ENCODE measurements around the gene RERGL.
"Not testable (repeated sequence)": the region's sequence is repeated elsewhere in the genome, so short reads cannot be mapped to it uniquely, and the experiment has no call there.

The RERGL gene

DNA sequence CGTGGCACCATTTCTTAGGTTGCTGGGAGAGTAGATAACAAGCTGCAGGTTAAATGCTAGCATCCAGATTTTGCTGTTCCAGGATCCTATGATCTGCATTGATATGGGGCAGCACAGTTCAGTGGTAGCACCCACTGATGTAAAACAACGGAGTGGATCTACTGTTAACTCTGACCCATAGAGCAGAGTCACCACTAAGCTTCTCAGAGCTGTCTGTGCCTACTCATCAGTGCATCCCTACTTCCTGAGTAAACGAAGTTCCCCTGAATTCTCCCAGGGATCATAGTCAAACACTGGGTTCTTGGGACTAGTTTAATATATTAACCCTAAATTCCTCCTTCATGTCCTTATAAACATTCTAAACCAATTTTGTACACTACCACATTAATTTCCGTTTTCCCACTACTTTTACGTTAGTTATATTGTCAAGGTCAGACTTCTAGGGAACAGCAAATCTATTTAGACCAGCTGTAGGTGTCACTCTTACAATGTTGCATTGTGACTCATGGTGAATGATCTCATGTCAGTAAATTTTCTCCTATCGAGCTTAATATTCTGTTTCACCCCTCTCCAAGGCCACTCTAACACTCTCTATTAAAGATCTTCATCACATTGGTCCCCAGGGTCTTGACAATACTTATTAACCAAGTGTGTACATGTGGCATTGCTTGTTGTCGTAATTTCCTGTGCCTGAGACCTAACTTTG is 10.3 kb downstream of the RERGL start:
- Histone ChIP-seq H3K4me3 (ENCODE audit: low read depth, low read length) (no peak overlapping the region), H3K9ac (ENCODE audit: low read length) (no peak overlapping the region), H3K9me3 (ENCODE audit: control insufficient read depth, insufficient read depth, low read depth, low read length) (no peaks in the 10 kb centered on the region), H3K4me1 (ENCODE audit: control insufficient read depth, insufficient read depth, low read length) (no peaks in the 10 kb centered on the region), H3K27me3 (ENCODE audit: control insufficient read depth, insufficient read depth, low read length) (no peaks in the 10 kb centered on the region), H3K36me3 (ENCODE audit: control insufficient read depth, insufficient read depth, low read length) (no peaks in the 10 kb centered on the region), H3K27ac (ENCODE audit: low read depth, low read length) (no peak overlapping the region)

DNA sequence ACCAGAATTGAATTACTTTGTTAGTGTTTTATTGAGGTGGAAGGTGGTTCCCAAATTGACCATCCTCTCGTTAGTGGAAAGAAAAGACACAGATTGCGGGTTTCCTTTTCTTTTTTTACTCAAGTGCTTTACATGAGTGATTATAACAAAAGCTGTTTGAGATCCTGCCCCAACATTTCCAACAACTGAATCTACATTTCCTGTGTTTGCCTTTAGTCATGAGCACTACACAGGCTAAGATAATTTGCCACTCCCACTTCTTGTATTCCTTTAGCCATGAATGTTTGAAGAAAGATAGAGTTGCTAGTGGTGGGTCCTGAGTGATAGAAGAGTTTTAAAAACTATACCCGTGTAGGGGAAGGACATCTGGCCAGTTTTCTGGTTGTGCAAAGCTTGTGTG is 16.0 kb downstream of the RERGL start:
- no peak overlapping the region for H3K4me3 ChIP-seq (ENCODE audit: low read depth, low read length)
- peaks cover 4% of the 10 kb centered on the region; the same call in 1 of the 2 replicates for H3K4me1 ChIP-seq (ENCODE audit: control insufficient read depth, insufficient read depth, low read length)
- no peaks in the 10 kb centered on the region for H3K36me3 ChIP-seq (ENCODE audit: control insufficient read depth, insufficient read depth, low read length)
- no peaks in the 10 kb centered on the region for H3K9me3 ChIP-seq (ENCODE audit: control insufficient read depth, insufficient read depth, low read depth, low read length)
- H3K27ac ChIP-seq (ENCODE audit: low read depth, low read length), result no peak overlapping the region
- no peak overlapping the region for H3K9ac ChIP-seq (ENCODE audit: low read length)
- no peaks in the 10 kb centered on the region for H3K27me3 ChIP-seq (ENCODE audit: control insufficient read depth, insufficient read depth, low read length)

DNA sequence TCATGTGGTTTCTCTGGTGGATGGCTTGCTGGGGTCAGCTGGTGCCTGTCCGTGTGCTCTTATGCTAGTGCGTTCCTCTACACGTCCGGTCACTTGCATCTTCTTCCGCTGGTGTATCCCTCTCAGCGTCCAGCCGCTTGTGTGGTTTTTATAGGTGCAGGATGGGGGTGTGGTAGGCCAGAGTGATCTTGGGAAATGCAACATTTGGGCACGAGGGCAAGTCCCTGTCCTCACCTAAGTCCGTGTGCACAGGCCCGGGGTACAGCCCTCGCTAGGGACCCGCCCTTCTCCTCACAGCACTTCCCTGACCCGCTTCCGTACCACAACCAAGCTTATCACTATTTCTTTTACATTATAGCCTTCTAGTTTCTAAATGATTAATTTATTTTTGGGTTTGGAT is 17.3 kb downstream of the RERGL start:
- Histone ChIP-seq H3K4me3 (ENCODE audit: low read depth, low read length) (no peak overlapping the region), H3K27ac (ENCODE audit: low read depth, low read length) (no peak overlapping the region), H3K27me3 (ENCODE audit: control insufficient read depth, insufficient read depth, low read length) (no peaks in the 10 kb centered on the region), H3K9ac (ENCODE audit: low read length) (no peak overlapping the region), H3K36me3 (ENCODE audit: control insufficient read depth, insufficient read depth, low read length) (no peaks in the 10 kb centered on the region), H3K9me3 (ENCODE audit: control insufficient read depth, insufficient read depth, low read depth, low read length) (no peaks in the 10 kb centered on the region), H3K4me1 (ENCODE audit: control insufficient read depth, insufficient read depth, low read length) (peaks cover 13% of the 10 kb centered on the region; the same call in 1 of the 2 replicates)

DNA sequence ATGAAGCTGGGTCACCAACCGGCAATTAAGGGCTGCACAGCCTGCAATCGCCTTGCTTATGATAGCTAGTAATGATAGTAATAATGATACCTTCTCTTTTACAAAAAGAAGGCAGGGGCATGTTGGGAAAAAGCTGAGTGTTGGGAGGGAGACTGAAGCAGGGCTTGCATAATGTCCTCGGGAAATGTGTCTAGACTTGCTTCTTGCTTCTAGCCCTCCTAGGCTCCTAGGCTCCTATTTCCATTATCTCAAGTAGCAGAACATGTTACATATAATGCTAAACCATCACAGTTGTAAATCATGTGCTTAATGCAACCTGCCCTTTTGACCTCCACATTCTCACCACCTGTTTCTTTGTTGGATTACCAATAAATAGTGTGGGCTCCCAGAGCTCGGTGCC is 18.7 kb downstream of the RERGL start:
- Histone ChIP-seq H3K9ac (ENCODE audit: low read length) (no peak overlapping the region), H3K36me3 (ENCODE audit: control insufficient read depth, insufficient read depth, low read length) (no peaks in the 10 kb centered on the region), H3K4me1 (ENCODE audit: control insufficient read depth, insufficient read depth, low read length) (peaks cover 18% of the 10 kb centered on the region; the same call in 1 of the 2 replicates), H3K27me3 (ENCODE audit: control insufficient read depth, insufficient read depth, low read length) (no peaks in the 10 kb centered on the region), H3K27ac (ENCODE audit: low read depth, low read length) (no peak overlapping the region), H3K9me3 (ENCODE audit: control insufficient read depth, insufficient read depth, low read depth, low read length) (no peaks in the 10 kb centered on the region), H3K4me3 (ENCODE audit: low read depth, low read length) (no peak overlapping the region)

DNA sequence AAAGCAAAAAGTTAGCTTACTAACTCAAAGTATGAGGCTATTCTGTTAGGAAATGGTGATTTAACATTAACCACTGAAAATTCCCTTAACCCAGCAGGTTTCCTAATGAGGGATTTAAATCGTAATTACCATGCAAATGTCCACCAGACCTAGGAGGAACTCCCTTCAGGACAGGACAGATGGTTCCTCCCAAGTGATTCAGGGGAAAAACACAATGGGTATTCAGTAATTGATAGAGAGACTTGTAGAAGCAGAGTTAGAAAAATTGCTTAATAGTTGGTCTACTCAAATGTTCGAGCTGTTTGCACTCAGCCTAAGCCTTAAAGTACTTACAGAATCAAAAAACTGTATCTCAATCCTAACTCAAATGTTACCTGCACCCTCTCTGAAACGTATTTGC is 21.6 kb downstream of the RERGL start:
- no peak overlapping the region for H3K4me3 ChIP-seq (ENCODE audit: low read depth, low read length)
- H3K9ac ChIP-seq (ENCODE audit: low read length), result no peak overlapping the region
- H3K9me3 ChIP-seq (ENCODE audit: control insufficient read depth, insufficient read depth, low read depth, low read length), result no peaks in the 10 kb centered on the region
- peaks cover 14% of the 10 kb centered on the region; the same call in 1 of the 2 replicates for H3K4me1 ChIP-seq (ENCODE audit: control insufficient read depth, insufficient read depth, low read length)
- H3K27me3 ChIP-seq (ENCODE audit: control insufficient read depth, insufficient read depth, low read length), result no peaks in the 10 kb centered on the region
- no peak overlapping the region for H3K27ac ChIP-seq (ENCODE audit: low read depth, low read length)
- H3K36me3 ChIP-seq (ENCODE audit: control insufficient read depth, insufficient read depth, low read length), result no peaks in the 10 kb centered on the region

DNA sequence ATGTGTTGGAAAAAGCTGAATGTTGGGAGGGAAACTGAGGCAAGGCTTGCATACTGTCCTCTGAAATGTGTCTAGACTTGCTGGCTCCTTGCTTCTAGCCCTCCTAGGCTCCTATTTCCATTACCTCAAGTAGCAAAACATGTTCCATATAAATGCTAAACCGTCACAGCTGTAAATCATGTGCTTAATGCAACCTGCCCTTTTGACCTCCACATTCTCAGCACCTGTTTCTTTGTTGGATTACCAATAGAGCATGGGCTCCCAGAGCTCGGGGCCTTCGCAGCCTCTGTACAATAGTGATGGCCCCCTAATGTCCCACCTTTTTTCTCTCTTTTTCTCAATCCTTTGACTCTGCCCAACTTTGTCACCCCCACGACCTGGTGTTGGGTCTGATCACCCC is 23.3 kb downstream of the RERGL start:
- peaks cover 14% of the 10 kb centered on the region; the same call in 1 of the 2 replicates for H3K4me1 ChIP-seq (ENCODE audit: control insufficient read depth, insufficient read depth, low read length)
- no peaks in the 10 kb centered on the region for H3K36me3 ChIP-seq (ENCODE audit: control insufficient read depth, insufficient read depth, low read length)
- no peak overlapping the region for H3K27ac ChIP-seq (ENCODE audit: low read depth, low read length)
- H3K27me3 ChIP-seq (ENCODE audit: control insufficient read depth, insufficient read depth, low read length), result no peaks in the 10 kb centered on the region
- H3K9ac ChIP-seq (ENCODE audit: low read length), result no peak overlapping the region
- no peak overlapping the region for H3K4me3 ChIP-seq (ENCODE audit: low read depth, low read length)
- H3K9me3 ChIP-seq (ENCODE audit: control insufficient read depth, insufficient read depth, low read depth, low read length), result peaks cover 6% of the 10 kb centered on the region

DNA sequence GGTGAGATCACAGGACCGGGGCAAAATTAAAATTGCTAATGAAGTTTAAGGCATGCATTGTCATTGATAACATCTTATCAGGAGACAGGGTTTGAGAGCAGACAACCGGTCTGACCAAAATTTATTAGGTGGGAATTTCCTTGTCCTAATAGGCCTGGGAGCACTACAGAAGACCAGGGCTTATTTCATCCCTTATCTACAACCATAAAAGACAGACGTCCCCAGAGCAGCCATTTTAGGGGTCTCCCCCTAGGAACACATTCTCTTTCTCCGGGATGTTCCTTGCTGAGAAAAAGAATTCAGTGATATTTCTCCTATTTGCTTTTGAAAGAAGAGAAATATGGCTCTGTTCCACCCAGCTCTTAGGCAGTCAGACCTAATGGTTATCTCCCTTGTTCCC is 27.1 kb downstream of the RERGL start:
- H3K4me3 ChIP-seq (ENCODE audit: low read depth, low read length); H3K27me3 ChIP-seq (ENCODE audit: control insufficient read depth, insufficient read depth, low read length); H3K9me3 ChIP-seq (ENCODE audit: control insufficient read depth, insufficient read depth, low read depth, low read length); H3K27ac ChIP-seq (ENCODE audit: low read depth, low read length); H3K36me3 ChIP-seq (ENCODE audit: control insufficient read depth, insufficient read depth, low read length); H3K9ac ChIP-seq (ENCODE audit: low read length); H3K4me1 ChIP-seq (ENCODE audit: control insufficient read depth, insufficient read depth, low read length): not testable (repeated sequence)

DNA sequence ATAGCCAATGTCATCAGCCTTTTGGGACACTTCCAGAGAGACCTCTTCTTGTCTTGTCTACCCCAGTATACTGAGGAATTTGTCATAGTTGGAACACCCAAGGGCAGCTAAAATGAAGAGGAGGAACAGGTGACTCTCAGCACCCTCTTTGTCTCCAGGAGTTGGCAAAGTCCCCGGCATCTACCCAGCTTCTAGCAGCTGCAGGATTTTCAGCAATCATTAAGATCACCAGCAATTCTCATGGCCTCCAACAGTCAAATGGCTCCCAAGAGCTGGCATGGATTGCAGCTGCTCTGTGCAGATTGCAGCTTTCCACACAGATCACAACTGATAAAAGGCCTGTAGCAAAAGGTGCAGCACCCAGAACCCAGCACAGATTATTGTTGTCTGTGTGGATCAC is 32.9 kb downstream of the RERGL start:
- Histone ChIP-seq H3K36me3 (ENCODE audit: control insufficient read depth, insufficient read depth, low read length) (no peaks in the 10 kb centered on the region), H3K27me3 (ENCODE audit: control insufficient read depth, insufficient read depth, low read length) (no peaks in the 10 kb centered on the region), H3K9ac (ENCODE audit: low read length) (no peak overlapping the region), H3K4me3 (ENCODE audit: low read depth, low read length) (no peak overlapping the region), H3K27ac (ENCODE audit: low read depth, low read length) (no peak overlapping the region), H3K4me1 (ENCODE audit: control insufficient read depth, insufficient read depth, low read length) (no peaks in the 10 kb centered on the region), H3K9me3 (ENCODE audit: control insufficient read depth, insufficient read depth, low read depth, low read length) (peaks cover 7% of the 10 kb centered on the region)

DNA sequence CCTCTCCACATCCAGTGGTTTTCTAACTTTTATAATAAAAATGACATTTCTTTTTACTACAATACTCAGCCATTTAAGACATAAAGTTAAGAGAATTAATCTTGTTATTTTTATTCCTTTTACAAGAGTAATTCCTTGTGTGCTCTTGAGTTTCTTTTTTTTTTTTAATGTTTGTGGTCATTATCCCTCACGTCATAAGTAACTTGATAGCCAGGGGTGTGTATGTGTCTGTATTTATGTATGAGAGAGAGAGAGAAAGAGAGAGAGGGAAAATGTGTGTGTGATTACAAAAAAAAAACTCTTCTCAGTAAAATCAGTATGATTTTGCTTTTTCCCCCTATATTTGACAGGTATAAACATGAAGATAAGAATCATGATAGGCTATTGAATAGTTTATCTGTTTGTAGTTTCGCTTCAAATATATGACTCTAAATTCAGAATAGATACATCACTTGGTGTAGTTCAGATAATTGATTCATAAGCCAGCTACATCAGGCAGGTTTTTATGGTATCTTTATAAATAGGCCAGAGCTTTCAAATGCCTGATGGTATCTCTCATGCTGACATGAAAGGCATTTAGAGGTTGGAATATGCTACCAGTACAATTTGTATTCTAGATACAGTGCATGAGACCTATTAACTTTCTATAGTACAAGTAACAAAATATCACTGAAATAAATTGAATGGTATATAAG is 34.9 kb downstream of the RERGL start:
- H3K9ac ChIP-seq (ENCODE audit: low read length), result no peak overlapping the region
- H3K27me3 ChIP-seq (ENCODE audit: control insufficient read depth, insufficient read depth, low read length), result no peaks in the 10 kb centered on the region
- no peak overlapping the region for H3K27ac ChIP-seq (ENCODE audit: low read depth, low read length)
- no peak overlapping the region for H3K4me3 ChIP-seq (ENCODE audit: low read depth, low read length)
- H3K9me3 ChIP-seq (ENCODE audit: control insufficient read depth, insufficient read depth, low read depth, low read length), result no peaks in the 10 kb centered on the region
- no peaks in the 10 kb centered on the region for H3K4me1 ChIP-seq (ENCODE audit: control insufficient read depth, insufficient read depth, low read length)
- no peaks in the 10 kb centered on the region for H3K36me3 ChIP-seq (ENCODE audit: control insufficient read depth, insufficient read depth, low read length)

DNA sequence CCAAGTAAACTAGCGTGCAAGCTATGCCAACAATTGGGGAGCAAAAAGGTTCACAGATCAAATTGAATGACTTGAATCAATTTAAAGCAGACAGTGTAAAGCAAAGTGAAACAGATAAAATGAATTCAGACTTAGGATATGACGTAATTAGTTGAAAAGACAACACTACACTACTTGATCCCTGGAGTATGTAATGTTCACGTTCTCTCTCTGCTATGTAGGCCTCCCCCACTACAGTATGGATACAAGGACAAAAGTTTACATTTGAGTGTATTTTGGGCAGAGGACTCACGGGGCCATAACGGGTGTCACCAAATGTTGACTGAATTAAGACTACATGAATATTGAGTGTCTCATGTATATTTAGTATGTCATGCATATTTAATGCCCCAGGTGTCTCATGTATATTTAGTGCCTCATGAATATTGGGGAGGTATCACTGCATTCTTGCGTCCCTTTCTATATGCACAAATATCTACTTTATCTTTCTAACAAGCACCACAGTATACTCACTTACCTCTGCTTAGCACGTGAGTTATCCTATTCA is 44.5 kb downstream of the RERGL start:
- no peaks in the 10 kb centered on the region for H3K4me1 ChIP-seq (ENCODE audit: control insufficient read depth, insufficient read depth, low read length)
- no peaks in the 10 kb centered on the region for H3K9me3 ChIP-seq (ENCODE audit: control insufficient read depth, insufficient read depth, low read depth, low read length)
- no peak overlapping the region for H3K27ac ChIP-seq (ENCODE audit: low read depth, low read length)
- H3K9ac ChIP-seq (ENCODE audit: low read length), result no peak overlapping the region
- no peaks in the 10 kb centered on the region for H3K36me3 ChIP-seq (ENCODE audit: control insufficient read depth, insufficient read depth, low read length)
- H3K27me3 ChIP-seq (ENCODE audit: control insufficient read depth, insufficient read depth, low read length), result no peaks in the 10 kb centered on the region
- no peak overlapping the region for H3K4me3 ChIP-seq (ENCODE audit: low read depth, low read length)

DNA sequence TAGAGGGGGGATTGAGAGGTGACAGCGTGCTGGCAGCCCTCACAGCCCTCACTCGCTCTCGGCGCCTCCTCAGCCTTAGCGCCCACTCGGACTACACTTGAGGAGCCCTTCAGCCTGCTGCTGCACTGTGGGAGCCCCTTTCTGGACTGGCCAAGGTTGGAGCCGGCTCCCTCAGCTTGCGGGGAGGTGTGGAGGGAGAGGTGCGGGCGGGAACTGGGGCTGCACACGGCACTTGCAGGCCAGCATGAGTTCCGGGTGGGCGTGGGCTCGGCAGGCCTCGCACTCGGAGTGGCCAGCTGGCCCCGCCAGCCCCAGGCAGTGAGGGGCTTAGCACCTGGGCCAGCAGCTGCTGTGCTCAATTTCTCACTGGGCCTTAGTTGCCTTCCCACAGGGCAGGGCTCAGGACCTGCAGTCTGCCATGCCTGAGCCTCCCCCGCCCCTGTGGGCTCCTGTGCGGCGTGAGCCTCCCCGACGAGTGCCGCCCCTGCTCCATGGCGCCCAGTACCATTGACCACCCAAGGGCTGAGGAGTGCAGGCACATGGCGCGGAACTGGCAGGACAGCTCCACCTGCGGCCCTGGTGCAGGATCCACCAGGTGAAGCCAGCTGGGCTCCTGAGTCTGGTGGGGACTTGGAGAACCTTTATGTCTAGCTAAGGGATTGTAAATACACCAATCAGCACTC is 49.8 kb downstream of the RERGL start:
- H3K9ac ChIP-seq (ENCODE audit: low read length); H3K4me1 ChIP-seq (ENCODE audit: control insufficient read depth, insufficient read depth, low read length); H3K27ac ChIP-seq (ENCODE audit: low read depth, low read length); H3K9me3 ChIP-seq (ENCODE audit: control insufficient read depth, insufficient read depth, low read depth, low read length); H3K27me3 ChIP-seq (ENCODE audit: control insufficient read depth, insufficient read depth, low read length); H3K36me3 ChIP-seq (ENCODE audit: control insufficient read depth, insufficient read depth, low read length); H3K4me3 ChIP-seq (ENCODE audit: low read depth, low read length): not testable (repeated sequence)
